ENCODE data around the gene PRR16. TPM values are rescaled to one million over a fixed set of nuclear protein-coding genes. Genes with fewer than 3 reads are reported as not detected.

The PRR16 gene
- total RNA-seq, 1 experiment from 2014 or later: 0.42 TPM

- TF ChIP-seq ZNF532 (CRISPR knock-in tag; IDR thresholded peaks at IDR 0.05; ENCODE audit: borderline replicate concordance) (no peak), KAT7 (CRISPR knock-in tag; IDR thresholded peaks at IDR 0.05; ENCODE audit: borderline replicate concordance) (no peak), RORB (CRISPR knock-in tag; IDR thresholded peaks at IDR 0.05) (no peak), NFATC4 (CRISPR knock-in tag; IDR thresholded peaks at IDR 0.05) (no peak), ZBTB43 (CRISPR knock-in tag; IDR thresholded peaks at IDR 0.05) (no peak)
- TF ChIP-seq, protein P1, sequence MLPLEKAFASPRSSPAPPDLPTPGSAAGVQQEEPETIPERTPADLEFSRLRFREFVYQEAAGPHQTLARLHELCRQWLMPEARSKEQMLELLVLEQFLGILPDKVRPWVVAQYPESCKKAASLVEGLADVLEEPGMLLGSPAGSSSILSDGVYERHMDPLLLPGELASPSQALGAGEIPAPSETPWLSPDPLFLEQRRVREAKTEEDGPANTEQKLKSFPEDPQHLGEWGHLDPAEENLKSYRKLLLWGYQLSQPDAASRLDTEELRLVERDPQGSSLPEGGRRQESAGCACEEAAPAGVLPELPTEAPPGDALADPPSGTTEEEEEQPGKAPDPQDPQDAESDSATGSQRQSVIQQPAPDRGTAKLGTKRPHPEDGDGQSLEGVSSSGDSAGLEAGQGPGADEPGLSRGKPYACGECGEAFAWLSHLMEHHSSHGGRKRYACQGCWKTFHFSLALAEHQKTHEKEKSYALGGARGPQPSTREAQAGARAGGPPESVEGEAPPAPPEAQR (CRISPR knock-in tag; IDR thresholded peaks at IDR 0.05): no peak
Observed at GRCh38 chr5:120644516-120644915, 180.4 kb downstream of the PRR16 start (continued).

DNA sequence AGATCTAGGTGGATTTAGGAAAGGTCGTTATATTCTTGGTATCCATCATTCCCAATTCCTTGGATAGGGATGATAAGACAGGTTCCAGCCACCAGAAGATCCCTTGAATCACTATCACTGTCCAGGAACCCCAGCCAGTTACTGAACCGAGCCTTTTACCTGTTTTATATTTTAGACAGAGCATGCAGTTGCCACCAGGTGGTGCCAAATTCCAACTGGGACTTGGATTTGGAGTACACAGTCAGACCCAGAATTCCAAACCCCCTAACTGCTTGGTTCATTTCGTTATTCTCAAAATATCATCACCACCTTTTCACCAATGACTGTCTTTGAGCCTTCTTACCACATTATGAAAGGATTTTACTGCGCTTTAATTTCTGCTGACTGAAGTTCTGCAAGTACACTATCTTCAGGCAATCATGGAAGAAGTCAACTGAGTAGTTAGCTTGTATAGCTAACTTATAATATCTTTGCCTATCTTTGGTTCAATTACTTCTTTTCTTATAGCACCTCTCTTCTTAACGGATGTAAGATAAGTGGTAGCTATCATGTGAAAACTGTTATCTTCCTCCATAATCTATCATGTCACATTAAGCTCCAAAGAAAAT lies 191.8 kb downstream of the PRR16 start:
- Mint-ChIP-seq H3K4me3 (no peak overlapping the region), H3K27me3 (ENCODE audit: low read depth) (no peaks in the 10 kb centered on the region), H3K27ac (no peak overlapping the region), H3K4me1 (peaks cover 50% of the 10 kb centered on the region), H3K36me3 (no peaks in the 10 kb centered on the region), H3K9me3 (peaks cover 5% of the 10 kb centered on the region)
- ATAC-seq: peak; percentile 90
- CTCF ChIA-PET: interaction anchor here (0.6 to 1.6 kb wide), 10 partner anchors 8 to 1212 kb away, joined by 3 to 7 read pairs (median 4); no protein-coding TSS in a partner anchor
- TF ChIP-seq FOXJ3 (CRISPR knock-in tag; IDR thresholded peaks at IDR 0.05; ENCODE audit: borderline replicate concordance) (no peak), ZNF532 (CRISPR knock-in tag; IDR thresholded peaks at IDR 0.05; ENCODE audit: borderline replicate concordance) (no peak), MAX (CRISPR knock-in tag; IDR thresholded peaks at IDR 0.05) (0 out of 2 replicates have a peak, but pooled peaks have one; percentile 19), NFATC4 (CRISPR knock-in tag; IDR thresholded peaks at IDR 0.05) (no peak)
- TF ChIP-seq, protein P2, sequence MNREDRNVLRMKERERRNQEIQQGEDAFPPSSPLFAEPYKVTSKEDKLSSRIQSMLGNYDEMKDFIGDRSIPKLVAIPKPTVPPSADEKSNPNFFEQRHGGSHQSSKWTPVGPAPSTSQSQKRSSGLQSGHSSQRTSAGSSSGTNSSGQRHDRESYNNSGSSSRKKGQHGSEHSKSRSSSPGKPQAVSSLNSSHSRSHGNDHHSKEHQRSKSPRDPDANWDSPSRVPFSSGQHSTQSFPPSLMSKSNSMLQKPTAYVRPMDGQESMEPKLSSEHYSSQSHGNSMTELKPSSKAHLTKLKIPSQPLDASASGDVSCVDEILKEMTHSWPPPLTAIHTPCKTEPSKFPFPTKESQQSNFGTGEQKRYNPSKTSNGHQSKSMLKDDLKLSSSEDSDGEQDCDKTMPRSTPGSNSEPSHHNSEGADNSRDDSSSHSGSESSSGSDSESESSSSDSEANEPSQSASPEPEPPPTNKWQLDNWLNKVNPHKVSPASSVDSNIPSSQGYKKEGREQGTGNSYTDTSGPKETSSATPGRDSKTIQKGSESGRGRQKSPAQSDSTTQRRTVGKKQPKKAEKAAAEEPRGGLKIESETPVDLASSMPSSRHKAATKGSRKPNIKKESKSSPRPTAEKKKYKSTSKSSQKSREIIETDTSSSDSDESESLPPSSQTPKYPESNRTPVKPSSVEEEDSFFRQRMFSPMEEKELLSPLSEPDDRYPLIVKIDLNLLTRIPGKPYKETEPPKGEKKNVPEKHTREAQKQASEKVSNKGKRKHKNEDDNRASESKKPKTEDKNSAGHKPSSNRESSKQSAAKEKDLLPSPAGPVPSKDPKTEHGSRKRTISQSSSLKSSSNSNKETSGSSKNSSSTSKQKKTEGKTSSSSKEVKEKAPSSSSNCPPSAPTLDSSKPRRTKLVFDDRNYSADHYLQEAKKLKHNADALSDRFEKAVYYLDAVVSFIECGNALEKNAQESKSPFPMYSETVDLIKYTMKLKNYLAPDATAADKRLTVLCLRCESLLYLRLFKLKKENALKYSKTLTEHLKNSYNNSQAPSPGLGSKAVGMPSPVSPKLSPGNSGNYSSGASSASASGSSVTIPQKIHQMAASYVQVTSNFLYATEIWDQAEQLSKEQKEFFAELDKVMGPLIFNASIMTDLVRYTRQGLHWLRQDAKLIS (CRISPR knock-in tag; IDR thresholded peaks at IDR 0.05; ENCODE audit: borderline replicate concordance): no peak
- TF ChIP-seq, protein P3, sequence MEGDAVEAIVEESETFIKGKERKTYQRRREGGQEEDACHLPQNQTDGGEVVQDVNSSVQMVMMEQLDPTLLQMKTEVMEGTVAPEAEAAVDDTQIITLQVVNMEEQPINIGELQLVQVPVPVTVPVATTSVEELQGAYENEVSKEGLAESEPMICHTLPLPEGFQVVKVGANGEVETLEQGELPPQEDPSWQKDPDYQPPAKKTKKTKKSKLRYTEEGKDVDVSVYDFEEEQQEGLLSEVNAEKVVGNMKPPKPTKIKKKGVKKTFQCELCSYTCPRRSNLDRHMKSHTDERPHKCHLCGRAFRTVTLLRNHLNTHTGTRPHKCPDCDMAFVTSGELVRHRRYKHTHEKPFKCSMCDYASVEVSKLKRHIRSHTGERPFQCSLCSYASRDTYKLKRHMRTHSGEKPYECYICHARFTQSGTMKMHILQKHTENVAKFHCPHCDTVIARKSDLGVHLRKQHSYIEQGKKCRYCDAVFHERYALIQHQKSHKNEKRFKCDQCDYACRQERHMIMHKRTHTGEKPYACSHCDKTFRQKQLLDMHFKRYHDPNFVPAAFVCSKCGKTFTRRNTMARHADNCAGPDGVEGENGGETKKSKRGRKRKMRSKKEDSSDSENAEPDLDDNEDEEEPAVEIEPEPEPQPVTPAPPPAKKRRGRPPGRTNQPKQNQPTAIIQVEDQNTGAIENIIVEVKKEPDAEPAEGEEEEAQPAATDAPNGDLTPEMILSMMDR (IDR thresholded peaks at IDR 0.05): peak; percentile 59
- peak; percentile 59 for DNase-seq (ENCODE audit: low spot score)
- POLR2A ChIA-PET: interaction anchor here (0.7 kb wide), 1 partner anchor 170 kb away, joined by 4 read pairs; no protein-coding TSS in a partner anchor

Data from WTC11 (cell line).